Measurements from ENCODE around the gene CCZ1B.

- TF ChIP-seq POLR2A (IDR thresholded peaks at IDR 0.05): no peak
- TF ChIP-seq, protein P1, sequence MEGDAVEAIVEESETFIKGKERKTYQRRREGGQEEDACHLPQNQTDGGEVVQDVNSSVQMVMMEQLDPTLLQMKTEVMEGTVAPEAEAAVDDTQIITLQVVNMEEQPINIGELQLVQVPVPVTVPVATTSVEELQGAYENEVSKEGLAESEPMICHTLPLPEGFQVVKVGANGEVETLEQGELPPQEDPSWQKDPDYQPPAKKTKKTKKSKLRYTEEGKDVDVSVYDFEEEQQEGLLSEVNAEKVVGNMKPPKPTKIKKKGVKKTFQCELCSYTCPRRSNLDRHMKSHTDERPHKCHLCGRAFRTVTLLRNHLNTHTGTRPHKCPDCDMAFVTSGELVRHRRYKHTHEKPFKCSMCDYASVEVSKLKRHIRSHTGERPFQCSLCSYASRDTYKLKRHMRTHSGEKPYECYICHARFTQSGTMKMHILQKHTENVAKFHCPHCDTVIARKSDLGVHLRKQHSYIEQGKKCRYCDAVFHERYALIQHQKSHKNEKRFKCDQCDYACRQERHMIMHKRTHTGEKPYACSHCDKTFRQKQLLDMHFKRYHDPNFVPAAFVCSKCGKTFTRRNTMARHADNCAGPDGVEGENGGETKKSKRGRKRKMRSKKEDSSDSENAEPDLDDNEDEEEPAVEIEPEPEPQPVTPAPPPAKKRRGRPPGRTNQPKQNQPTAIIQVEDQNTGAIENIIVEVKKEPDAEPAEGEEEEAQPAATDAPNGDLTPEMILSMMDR (IDR thresholded peaks at IDR 0.05): no peak
Measured at GRCh38 chr7:6831018-6831725, 5.1 kb upstream of the CCZ1B start.

Data from heart left ventricle (tissue), 13 donors.